ENCODE results near the gene SLC10A3. TPM values are rescaled to one million over a fixed set of nuclear protein-coding genes. Genes with fewer than 3 reads are reported as not detected.

Gene SLC10A3
- total RNA-seq, 4 donors from 2014 or later = 8.2 to 18.3 (median 15.9) TPM

- TF ChIP-seq, protein P1, sequence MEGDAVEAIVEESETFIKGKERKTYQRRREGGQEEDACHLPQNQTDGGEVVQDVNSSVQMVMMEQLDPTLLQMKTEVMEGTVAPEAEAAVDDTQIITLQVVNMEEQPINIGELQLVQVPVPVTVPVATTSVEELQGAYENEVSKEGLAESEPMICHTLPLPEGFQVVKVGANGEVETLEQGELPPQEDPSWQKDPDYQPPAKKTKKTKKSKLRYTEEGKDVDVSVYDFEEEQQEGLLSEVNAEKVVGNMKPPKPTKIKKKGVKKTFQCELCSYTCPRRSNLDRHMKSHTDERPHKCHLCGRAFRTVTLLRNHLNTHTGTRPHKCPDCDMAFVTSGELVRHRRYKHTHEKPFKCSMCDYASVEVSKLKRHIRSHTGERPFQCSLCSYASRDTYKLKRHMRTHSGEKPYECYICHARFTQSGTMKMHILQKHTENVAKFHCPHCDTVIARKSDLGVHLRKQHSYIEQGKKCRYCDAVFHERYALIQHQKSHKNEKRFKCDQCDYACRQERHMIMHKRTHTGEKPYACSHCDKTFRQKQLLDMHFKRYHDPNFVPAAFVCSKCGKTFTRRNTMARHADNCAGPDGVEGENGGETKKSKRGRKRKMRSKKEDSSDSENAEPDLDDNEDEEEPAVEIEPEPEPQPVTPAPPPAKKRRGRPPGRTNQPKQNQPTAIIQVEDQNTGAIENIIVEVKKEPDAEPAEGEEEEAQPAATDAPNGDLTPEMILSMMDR (IDR thresholded peaks at IDR 0.05; ENCODE audit: low read depth) = no peak
These were observed 31.3 kb downstream of the SLC10A3 start for GRCh38 chrX:154458954-154459778.

GRCh38 chrX:154458116-154458953 lies 32.1 kb downstream of the SLC10A3 start, which contains the start of gene PLXNA3:
PLXNA3 (plus strand) TSS chrX:154458281; CDS start chrX:154460184, 1,903 bp downstream.
- TF ChIP-seq, protein P1 (IDR thresholded peaks at IDR 0.05; ENCODE audit: low read depth) = no peak

GRCh38 chrX:154457491-154458115 lies 32.8 kb downstream of the SLC10A3 start:
- TF ChIP-seq, protein P1 (IDR thresholded peaks at IDR 0.05; ENCODE audit: low read depth) = no peak

DNA sequence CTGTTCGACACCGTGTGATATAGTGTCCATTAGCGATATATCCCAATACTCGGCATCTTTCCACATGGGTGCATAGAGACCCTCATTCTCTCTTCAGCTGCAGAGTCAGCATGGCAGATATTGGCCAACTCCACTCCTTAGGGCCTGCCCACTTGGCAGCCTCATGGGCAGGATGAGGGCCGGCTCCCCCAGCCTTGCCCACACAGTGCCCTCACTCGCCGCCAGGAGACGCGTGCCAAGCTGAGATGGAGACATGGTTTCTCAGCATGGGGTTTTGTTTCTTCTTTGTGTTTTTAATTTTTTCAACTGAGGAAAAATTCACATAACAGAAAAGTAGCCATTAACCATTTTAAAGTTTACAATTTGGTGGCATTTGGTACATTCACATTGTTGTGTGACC lies 37.6 kb downstream of the SLC10A3 start:
- TF ChIP-seq, protein P1 (IDR thresholded peaks at IDR 0.05; ENCODE audit: low read depth) = no peak

- TF ChIP-seq, protein P1 (IDR thresholded peaks at IDR 0.05; ENCODE audit: low read depth) = no peak
These were observed 40.1 kb downstream of the SLC10A3 start for GRCh38 chrX:154450312-154450711.

GRCh38 chrX:154449618-154450017 lies 40.8 kb downstream of the SLC10A3 start:
- TF ChIP-seq, protein P1 (IDR thresholded peaks at IDR 0.05; ENCODE audit: low read depth) = no peak
